ENCODE measurements around the gene EIF5B. TPM values are rescaled to one million over a fixed set of nuclear protein-coding genes. Genes with fewer than 3 reads are reported as not detected.

Gene EIF5B
- total RNA-seq, 1 experiment from 2014 or later = 58.1 TPM

GRCh38 chr2:99373144-99373543, 36.0 kb downstream of the EIF5B start:
- Mint-ChIP-seq H3K27ac (peak overlapping the region in 2 of 3 experiments; percentile 6 to 49; a peak in 2 of 7 replicates), H3K4me1 (no peaks in the 10 kb centered on the region), H3K36me3 (ENCODE audit: insufficient read depth in 1 of 3, low read depth in 3 of 3) (peaks cover 48 to 91% (median 82%) of the 10 kb centered on the region in 3 experiments), H3K27me3 (ENCODE audit: low read depth) (no peaks in the 10 kb centered on the region), H3K4me3 (no peak overlapping the region), H3K9me3 (peaks cover 2 to 10% of the 10 kb centered on the region in 2 experiments; a peak in 3 of 5 replicates)
- Histone ChIP-seq H3K9ac (ENCODE audit: extremely low read depth, insufficient read length, low read length) (no peak overlapping the region), H3K27me3 (ENCODE audit: insufficient read depth, low read length) (no peaks in the 10 kb centered on the region), H3K79me2 (ENCODE audit: insufficient read depth, low read length) (no peaks in the 10 kb centered on the region), H3K56ac (ENCODE audit: insufficient read length, low read depth, low read length) (no peak overlapping the region), H2BK12ac (ENCODE audit: insufficient read length, low read depth, low read length) (no peak overlapping the region), H4K20me1 (ENCODE audit: control insufficient read depth, insufficient read depth, insufficient read length) (no peaks in the 10 kb centered on the region), H3K14ac (ENCODE audit: insufficient read depth, low read length) (no peak overlapping the region), H3K23me2 (ENCODE audit: insufficient read length, low read depth, low read length, poor library complexity, severe bottlenecking) (no peaks in the 10 kb centered on the region), H2AFZ (ENCODE audit: low read length) (no peak overlapping the region), H2BK20ac (ENCODE audit: low read depth, low read length, poor library complexity, severe bottlenecking) (no peak overlapping the region), H2BK120ac (ENCODE audit: low read depth, low read length, poor library complexity, severe bottlenecking) (no peak overlapping the region), H3K27ac (ENCODE audit: insufficient read length, low read depth, low read length) (no peak overlapping the region), H3K18ac (ENCODE audit: insufficient read length, low read depth, low read length) (no peak overlapping the region), H4K8ac (replicated peaks; ENCODE audit: insufficient read length, low read depth, low read length) (no peak overlapping the region), H3K23ac (ENCODE audit: insufficient read length, low read depth, low read length) (no peak overlapping the region), H3K4me1 (ENCODE audit: insufficient read depth, low read length) (no peaks in the 10 kb centered on the region), H3K4me2 (ENCODE audit: insufficient read depth, insufficient read length, low read length) (no peak overlapping the region), H2BK5ac (ENCODE audit: insufficient read length, low read length) (no peak overlapping the region), H4K91ac (ENCODE audit: insufficient read length, low read depth, low read length) (no peak overlapping the region), H3K79me1 (ENCODE audit: insufficient read depth, low read depth, low read length, poor library complexity, severe bottlenecking) (no peaks in the 10 kb centered on the region), H2AK5ac (ENCODE audit: insufficient read length, low read length) (no peak overlapping the region), H3K9me3 (ENCODE audit: control insufficient read depth, low read depth, low read length) (no peaks in the 10 kb centered on the region), H2BK15ac (ENCODE audit: low read depth, low read length) (no peak overlapping the region), H4K5ac (ENCODE audit: insufficient read length, low read depth, low read length) (no peak overlapping the region), H3T11ph (ENCODE audit: low read length) (no peak overlapping the region), H3K4ac (ENCODE audit: low read depth, low read length) (no peak overlapping the region)
- TF ChIP-seq CTCF (conservative IDR thresholded peaks at IDR 0.05) = no peak
- no CpG with 5 or more reads among the region's 4 CpGs for WGBS (ENCODE audit: extremely low coverage, insufficient read length, low lambda C conversion rate)
- DNase-seq = no peak
